HCT116 (cell line): ENCODE measurements around the gene OPCML. TPM values are rescaled to one million over a fixed set of nuclear protein-coding genes. Genes with fewer than 3 reads are reported as not detected.

Experiments used
- ATAC-seq: fragments of 200-7000 bp; cut with Tn5 transposase; 2 replicates; pipeline ENCODE4 v1.9.1; 2020; ENCODE audit warnings: mild to moderate bottlenecking, moderate library complexity
- BruUV-seq: library from RNA; stranded (reverse); fragments of 400-500 nt; replicated peaks from 2 replicates; lab custom pipeline; 2021; lab: Mats Ljungman, UMichigan
- CTCF ChIA-PET: fragments of 300-600 bp; sonication (Branson Sonifier 250); formaldehyde crosslinking; loops from one replicate; lab custom pipeline; 2021; ENCODE audit warnings: antibody characterized with exemption; lab: Charles Lee
- POLR2A ChIA-PET: fragments of 300-600, 350-600 bp; sonication (Branson Sonifier 250); formaldehyde crosslinking; loops from one replicate; lab custom pipeline; 2021; ENCODE audit warnings: antibody characterized with exemption; lab: Charles Lee
- RAD21 ChIA-PET, 2 experiments: fragments of 300-600 bp; sonication (Branson Sonifier 250); formaldehyde crosslinking; loops; one replicate each; lab custom pipeline; 2023; ENCODE audit warnings: low total read pairs in 2 of 2; ENCODE audit not compliant: uncharacterized antibody in 2 of 2, unreplicated experiment in 2 of 2, low non-redundant PET in 1 of 2; lab: Charles Lee
- DNase-seq: peaks from one replicate; pipeline ENCODE4 v3.0.0-alpha.2; 2010; ENCODE audit warnings: low read depth, low spot score
- H2AFZ ChIP-seq: fragments of 200-600 bp; shearing (Covaris generic), sonication (generic); 2 replicates; pipeline ENCODE4 v1.6.1; 2017; ENCODE audit warnings: low read depth, mixed run types, mixed read lengths, antibody characterized with exemption, low read length; ENCODE audit not compliant: poor library complexity, severe bottlenecking
- H3K27ac ChIP-seq: 2 replicates; pipeline ENCODE4 v1.5.1; 2012; ENCODE audit warnings: low read depth, low read length
- H3K27me3 ChIP-seq: fragments of 200-600 bp; sonication (generic); 2 replicates; pipeline ENCODE4 v1.6.1; 2016; ENCODE audit warnings: mixed run types, low read length, mixed read lengths; ENCODE audit not compliant: insufficient read depth
- H3K36me3 ChIP-seq, 2 experiments: fragments of 200-500 bp in 1 of 2; fragments of 200-600 bp in 1 of 2; sonication (Bioruptor generic) in 1 of 2; sonication (generic) in 1 of 2; 2 replicates each; pipeline versions ENCODE4 v1.5.1 to v1.6.1; 2014 to 2016; ENCODE audit warnings: low read length in 2 of 2, inconsistent platforms in 1 of 2, mixed read lengths in 1 of 2, mixed run types in 1 of 2; ENCODE audit not compliant: insufficient read depth in 2 of 2, control insufficient read depth in 1 of 2
- H3K4me1 ChIP-seq, 2 experiments: fragments of 200-600 bp in 1 of 2; sonication (generic) in 1 of 2; 2 replicates each; pipeline versions ENCODE4 v1.5.1 to v1.6.1; 2012 to 2017; ENCODE audit warnings: low read length in 2 of 2, inconsistent platforms in 1 of 2, mild to moderate bottlenecking in 1 of 2, mixed read lengths in 1 of 2, mixed run types in 1 of 2, moderate library complexity in 1 of 2; ENCODE audit not compliant: insufficient read depth in 2 of 2, control insufficient read depth in 1 of 2
- H3K4me2 ChIP-seq: fragments of 200-600 bp; sonication (generic); 2 replicates; pipeline ENCODE4 v1.6.1; 2017; ENCODE audit warnings: mixed run types, low read length, mixed read lengths
- H3K4me3 ChIP-seq, 2 experiments: fragments of 200-600 bp in 1 of 2; sonication (generic) in 1 of 2; replicated peaks in 1 of 2; 2 replicates each; pipeline ENCODE4 v1.5.1; 2011 to 2016; ENCODE audit warnings: low read length in 2 of 2, control low read depth in 1 of 2, low read depth in 1 of 2, mild to moderate bottlenecking in 1 of 2, mixed read lengths in 1 of 2, mixed run types in 1 of 2
- H3K79me2 ChIP-seq: fragments of 200-600 bp; sonication (generic); 2 replicates; pipeline ENCODE4 v1.6.1; 2017; ENCODE audit warnings: mild to moderate bottlenecking, mixed run types, low read length, moderate library complexity, mixed read lengths; ENCODE audit not compliant: insufficient read depth
- H3K9ac ChIP-seq: fragments of 200-600 bp; sonication (generic); 2 replicates; pipeline ENCODE4 v1.6.1; 2016; ENCODE audit warnings: low read length, mixed read lengths
- H3K9me2 ChIP-seq: fragments of 200-600 bp; sonication (generic), shearing (Covaris generic); 2 replicates; pipeline ENCODE4 v1.6.1; 2017; ENCODE audit warnings: mixed run types, mild to moderate bottlenecking, moderate library complexity; ENCODE audit not compliant: insufficient read depth
- H3K9me3 ChIP-seq, 2 experiments: fragments of 200-500 bp in 1 of 2; fragments of 200-600 bp in 1 of 2; sonication (Bioruptor generic) in 1 of 2; sonication (generic) in 1 of 2; 2 replicates each; pipeline ENCODE4 v1.6.1; 2014 to 2017; ENCODE audit warnings: low read length in 2 of 2, mixed read lengths in 2 of 2, inconsistent platforms in 1 of 2, low read depth in 1 of 2, mild to moderate bottlenecking in 1 of 2, mixed run types in 1 of 2, moderate library complexity in 1 of 2; ENCODE audit not compliant: control insufficient read depth in 1 of 2, insufficient read depth in 1 of 2
- H4K20me1 ChIP-seq: fragments of 200-600 bp; sonication (generic), shearing (Covaris generic); 2 replicates; pipeline ENCODE4 v1.6.1; 2017; ENCODE audit warnings: mixed run types, mild to moderate bottlenecking, moderate library complexity; ENCODE audit not compliant: insufficient read depth
- ATF3 ChIP-seq: IDR thresholded peaks from 2 replicates; pipeline ENCODE4 v1.6.1; 2012
- CBX3 ChIP-seq: IDR thresholded peaks from 2 replicates; pipeline ENCODE4 v1.6.1; 2012; ENCODE audit warnings: low read depth
- CEBPB ChIP-seq: IDR thresholded peaks from 2 replicates; pipeline ENCODE4 v1.6.1; 2012; ENCODE audit warnings: low read depth
- EGR1 ChIP-seq: IDR thresholded peaks from 2 replicates; pipeline ENCODE4 v1.6.1; 2012; ENCODE audit warnings: low read depth
- ELF1 ChIP-seq: IDR thresholded peaks from 2 replicates; pipeline ENCODE4 v1.6.1; 2012; ENCODE audit warnings: low read depth, borderline replicate concordance
- EZH2 ChIP-seq: fragments of 200-600 bp; sonication (generic); IDR thresholded peaks from 2 replicates; pipeline ENCODE4 v1.6.1; 2017; ENCODE audit warnings: antibody characterized with exemption, mixed run types
- EZH2phosphoT487 ChIP-seq: fragments of 200-600 bp; IDR thresholded peaks from 2 replicates; pipeline ENCODE4 v1.6.1; 2018; ENCODE audit warnings: antibody characterized with exemption, borderline replicate concordance
- FOSL1 ChIP-seq: IDR thresholded peaks from 2 replicates; pipeline ENCODE4 v1.6.1; 2012; ENCODE audit warnings: low read depth
- JUND ChIP-seq: IDR thresholded peaks from 2 replicates; pipeline ENCODE4 v1.6.1; 2012
- POLR2A ChIP-seq: IDR thresholded peaks from 2 replicates; pipeline ENCODE4 v1.7.0; 2011; ENCODE audit warnings: borderline replicate concordance; ENCODE audit not compliant: insufficient read depth, insufficient read length; ENCODE audit errors: extremely low read depth
- POLR2AphosphoS5 ChIP-seq: IDR thresholded peaks from 2 replicates; pipeline ENCODE4 v1.6.1; 2011; ENCODE audit warnings: mild to moderate bottlenecking, low read depth, low read length, moderate library complexity
- RAD21 ChIP-seq: IDR thresholded peaks from 2 replicates; pipeline ENCODE4 v1.6.1; 2012; ENCODE audit warnings: low read depth, mild to moderate bottlenecking
- REST ChIP-seq: IDR thresholded peaks from 2 replicates; pipeline ENCODE4 v1.6.1; 2012; ENCODE audit warnings: low read depth
- SIN3A ChIP-seq: IDR thresholded peaks from 2 replicates; pipeline ENCODE4 v1.6.1; 2012; ENCODE audit warnings: low read depth
- SRF ChIP-seq: IDR thresholded peaks from 2 replicates; pipeline ENCODE4 v1.6.1; 2012; ENCODE audit warnings: low read depth
- YY1 ChIP-seq: IDR thresholded peaks from 2 replicates; pipeline ENCODE4 v1.6.1; 2011; ENCODE audit warnings: low read length, low read depth, moderate library complexity, mild to moderate bottlenecking; ENCODE audit not compliant: insufficient replicate concordance; ENCODE audit errors: extremely low read depth
- ZFX ChIP-seq: fragments of 450-650 bp; IDR thresholded peaks from 2 replicates; pipeline ENCODE4 v1.6.1; 2017
- ZNF274 ChIP-seq: fragments of 200-500 bp; sonication (Bioruptor generic); IDR thresholded peaks from 2 replicates; pipeline ENCODE4 v1.6.1; 2014; ENCODE audit warnings: mild to moderate bottlenecking, low read depth, low read length, inconsistent platforms
- intact Hi-C: fragments of 100-400 bp; cut with micrococcal nuclease; formaldehyde crosslinking; loops from 2 replicates; pipeline ENCODE4 v1.10.0; 2022
- total RNA-seq: library from RNA; stranded (reverse); gene quantifications from one replicate; pipeline ENCODE4 v1.2.1, GENCODE V29; 2021; ENCODE audit not compliant: unreplicated experiment
- TF ChIP-seq, protein P1 (sequence below): IDR thresholded peaks from 2 replicates; pipeline ENCODE4 v1.6.1; 2011; ENCODE audit warnings: mild to moderate bottlenecking, low read length, moderate library complexity; ENCODE audit not compliant: insufficient replicate concordance; ENCODE audit errors: extremely low read depth

The OPCML gene
- total RNA-seq, 1 experiment from 2014 or later, result not detected

- no peaks in the 10 kb centered on the region for H3K36me3 ChIP-seq
- no peak for ATAC-seq
- intact Hi-C loops, result no loop called here
- no peak for DNase-seq
- no peaks in the 10 kb centered on the region for H3K79me2 ChIP-seq
- no peak overlapping the region for H3K4me2 ChIP-seq
- peaks cover 0 to 28% of the 10 kb centered on the region in 2 experiments; a peak in 2 of 4 replicates for H3K9me3 ChIP-seq
- H3K9ac ChIP-seq, result no peak overlapping the region
- TF ChIP-seq POLR2AphosphoS5 (no peak), EGR1 (no peak), POLR2A (no peak), JUND (no peak), YY1 (no peak), ZFX (no peak), ATF3 (no peak), SRF (no peak), FOSL1 (no peak), CEBPB (no peak), CBX3 (no peak), RAD21 (no peak), EZH2 (no peak), REST (no peak), SIN3A (no peak), ELF1 (no peak), EZH2phosphoT487 (no peak), ZNF274 (no peak)
- TF ChIP-seq, protein P1, sequence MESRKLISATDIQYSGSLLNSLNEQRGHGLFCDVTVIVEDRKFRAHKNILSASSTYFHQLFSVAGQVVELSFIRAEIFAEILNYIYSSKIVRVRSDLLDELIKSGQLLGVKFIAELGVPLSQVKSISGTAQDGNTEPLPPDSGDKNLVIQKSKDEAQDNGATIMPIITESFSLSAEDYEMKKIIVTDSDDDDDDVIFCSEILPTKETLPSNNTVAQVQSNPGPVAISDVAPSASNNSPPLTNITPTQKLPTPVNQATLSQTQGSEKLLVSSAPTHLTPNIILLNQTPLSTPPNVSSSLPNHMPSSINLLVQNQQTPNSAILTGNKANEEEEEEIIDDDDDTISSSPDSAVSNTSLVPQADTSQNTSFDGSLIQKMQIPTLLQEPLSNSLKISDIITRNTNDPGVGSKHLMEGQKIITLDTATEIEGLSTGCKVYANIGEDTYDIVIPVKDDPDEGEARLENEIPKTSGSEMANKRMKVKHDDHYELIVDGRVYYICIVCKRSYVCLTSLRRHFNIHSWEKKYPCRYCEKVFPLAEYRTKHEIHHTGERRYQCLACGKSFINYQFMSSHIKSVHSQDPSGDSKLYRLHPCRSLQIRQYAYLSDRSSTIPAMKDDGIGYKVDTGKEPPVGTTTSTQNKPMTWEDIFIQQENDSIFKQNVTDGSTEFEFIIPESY, result no peak
- no peaks in the 10 kb centered on the region for H4K20me1 ChIP-seq
- ChIA-PET CTCF (no interaction called here), POLR2A (no interaction called here), RAD21 (no interaction called here)
- H3K9me2 ChIP-seq, result no peaks in the 10 kb centered on the region
- H3K27ac ChIP-seq, result no peak overlapping the region
- no TSS peak for BruUV-seq
- no peaks in the 10 kb centered on the region for H3K4me1 ChIP-seq
- H3K4me3 ChIP-seq, result no peak overlapping the region
- H2AFZ ChIP-seq, result no peak overlapping the region
- no peaks in the 10 kb centered on the region for H3K27me3 ChIP-seq
Measured at GRCh38 chr11:132620423-132620822, 911.9 kb downstream of the OPCML start.
